ENCODE data around the gene NPY5R.

NPY5R gene

DNA sequence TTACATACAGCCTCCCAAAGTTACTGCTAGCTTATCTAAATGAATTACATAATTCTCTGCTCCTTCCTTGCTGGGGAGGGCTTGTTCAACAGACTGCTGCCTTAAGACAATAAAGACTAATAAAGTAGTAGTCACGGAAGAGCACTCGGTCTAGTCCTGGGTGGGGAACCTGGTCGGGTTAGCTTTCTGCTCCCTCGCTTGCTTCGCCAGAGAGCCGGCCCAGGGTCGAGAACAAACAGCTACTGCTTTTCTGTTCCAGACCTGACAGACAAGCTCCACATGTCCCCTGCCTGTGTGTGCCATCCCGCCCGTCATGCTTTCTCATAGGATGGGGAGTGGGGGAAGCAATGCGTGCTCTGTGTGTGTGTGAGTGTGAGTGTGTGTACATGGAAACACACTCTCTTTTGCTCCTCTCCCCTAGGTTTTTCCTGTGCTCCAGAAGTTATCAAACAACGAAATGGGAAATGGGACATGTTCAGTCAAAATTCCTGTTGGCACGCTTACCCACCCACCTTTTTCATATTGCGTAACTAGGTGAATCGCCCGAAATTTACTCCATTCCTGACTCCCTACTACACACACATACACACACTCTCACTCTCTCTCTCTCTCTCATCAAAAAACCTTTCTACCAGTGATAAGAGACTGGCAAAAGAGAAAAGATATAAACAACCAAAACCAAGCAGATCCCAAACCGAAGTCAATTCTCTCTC lies 12.6 kb upstream of the NPY5R start:
- no peaks in the 10 kb centered on the region for H3K79me2 ChIP-seq (ENCODE audit: insufficient read depth, low read length)
- no peak overlapping the region for H2AFZ ChIP-seq (ENCODE audit: low read length)
- H4K20me1 ChIP-seq (ENCODE audit: insufficient read depth, low read length, poor library complexity, severe bottlenecking), result no peaks in the 10 kb centered on the region
- no peaks in the 10 kb centered on the region for H3F3A ChIP-seq (ENCODE audit: low read depth)
- H3K4me2 ChIP-seq (ENCODE audit: low read depth, low read length, poor library complexity, severe bottlenecking), result no peak overlapping the region
- no peaks in the 10 kb centered on the region for H3K4me1 ChIP-seq (ENCODE audit: insufficient read depth, low read length, poor library complexity, severe bottlenecking)
- H3K27me3 ChIP-seq (ENCODE audit: insufficient read depth, low read length, poor library complexity, severe bottlenecking), result no peaks in the 10 kb centered on the region
- no peaks in the 10 kb centered on the region for H3K9me2 ChIP-seq (replicated peaks; ENCODE audit: low read depth, low read length)
- H3K9me3 ChIP-seq (ENCODE audit: insufficient read depth, low read depth, low read length), result no peaks in the 10 kb centered on the region
- no peak overlapping the region for H3K4me3 ChIP-seq (ENCODE audit: low read length, poor library complexity, severe bottlenecking)
- no peaks in the 10 kb centered on the region for H3K36me3 ChIP-seq (ENCODE audit: insufficient read depth, low read length)
- H3K9ac ChIP-seq (ENCODE audit: low read depth, low read length, poor library complexity, severe bottlenecking), result no peak overlapping the region
- TF ChIP-seq EZH2phosphoT487 (IDR thresholded peaks at IDR 0.05; ENCODE audit: borderline replicate concordance), result no peak

- Histone ChIP-seq H3K4me3 (ENCODE audit: low read length, poor library complexity, severe bottlenecking) (no peak overlapping the region), H3K9ac (ENCODE audit: low read depth, low read length, poor library complexity, severe bottlenecking) (no peak overlapping the region), H2AFZ (ENCODE audit: low read length) (no peak overlapping the region)
These were observed 11.9 kb upstream of the NPY5R start for GRCh38 chr4:163331629-163332376.

GRCh38 chr4:163332526-163333406 lies 10.9 kb upstream of the NPY5R start, which contains the start of gene NPY1R:
NPY1R (minus strand) TSS chr4:163332596; CDS start chr4:163326554, 6,042 bp downstream.
- H3K9me2 ChIP-seq (replicated peaks; ENCODE audit: low read depth, low read length), result no peaks in the 10 kb centered on the region
- H3K9ac ChIP-seq (ENCODE audit: low read depth, low read length, poor library complexity, severe bottlenecking), result no peak within 1 kb of the TSS
- no peaks in the 10 kb centered on the region for H4K20me1 ChIP-seq (ENCODE audit: insufficient read depth, low read length, poor library complexity, severe bottlenecking)
- no peaks in the 10 kb centered on the region for H3K27me3 ChIP-seq (ENCODE audit: insufficient read depth, low read length, poor library complexity, severe bottlenecking)
- no peaks in the 10 kb centered on the region for H3K4me1 ChIP-seq (ENCODE audit: insufficient read depth, low read length, poor library complexity, severe bottlenecking)
- H3K9me3 ChIP-seq (ENCODE audit: insufficient read depth, low read depth, low read length), result no peaks in the 10 kb centered on the region
- no peaks in the 10 kb centered on the region for H3K79me2 ChIP-seq (ENCODE audit: insufficient read depth, low read length)
- TF ChIP-seq, protein P1, sequence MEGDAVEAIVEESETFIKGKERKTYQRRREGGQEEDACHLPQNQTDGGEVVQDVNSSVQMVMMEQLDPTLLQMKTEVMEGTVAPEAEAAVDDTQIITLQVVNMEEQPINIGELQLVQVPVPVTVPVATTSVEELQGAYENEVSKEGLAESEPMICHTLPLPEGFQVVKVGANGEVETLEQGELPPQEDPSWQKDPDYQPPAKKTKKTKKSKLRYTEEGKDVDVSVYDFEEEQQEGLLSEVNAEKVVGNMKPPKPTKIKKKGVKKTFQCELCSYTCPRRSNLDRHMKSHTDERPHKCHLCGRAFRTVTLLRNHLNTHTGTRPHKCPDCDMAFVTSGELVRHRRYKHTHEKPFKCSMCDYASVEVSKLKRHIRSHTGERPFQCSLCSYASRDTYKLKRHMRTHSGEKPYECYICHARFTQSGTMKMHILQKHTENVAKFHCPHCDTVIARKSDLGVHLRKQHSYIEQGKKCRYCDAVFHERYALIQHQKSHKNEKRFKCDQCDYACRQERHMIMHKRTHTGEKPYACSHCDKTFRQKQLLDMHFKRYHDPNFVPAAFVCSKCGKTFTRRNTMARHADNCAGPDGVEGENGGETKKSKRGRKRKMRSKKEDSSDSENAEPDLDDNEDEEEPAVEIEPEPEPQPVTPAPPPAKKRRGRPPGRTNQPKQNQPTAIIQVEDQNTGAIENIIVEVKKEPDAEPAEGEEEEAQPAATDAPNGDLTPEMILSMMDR (conservative IDR thresholded peaks at IDR 0.05; ENCODE audit: low read length), result peak; percentile 43
- TF ChIP-seq EZH2phosphoT487 (IDR thresholded peaks at IDR 0.05; ENCODE audit: borderline replicate concordance), result no peak
- H3F3A ChIP-seq (ENCODE audit: low read depth), result no peaks in the 10 kb centered on the region
- no peaks in the 10 kb centered on the region for H3K36me3 ChIP-seq (ENCODE audit: insufficient read depth, low read length)
- H3K4me2 ChIP-seq (ENCODE audit: low read depth, low read length, poor library complexity, severe bottlenecking), result no peak within 1 kb of the TSS
- H3K4me3 ChIP-seq (ENCODE audit: low read length, poor library complexity, severe bottlenecking), result no peak within 1 kb of the TSS
- no peak within 1 kb of the TSS for H2AFZ ChIP-seq (ENCODE audit: low read length)

More at GRCh38 chr4:163331629-163332376, 11.9 kb upstream of the NPY5R start:
- Histone ChIP-seq H4K20me1 (ENCODE audit: insufficient read depth, low read length, poor library complexity, severe bottlenecking) (no peaks in the 10 kb centered on the region), H3K27me3 (ENCODE audit: insufficient read depth, low read length, poor library complexity, severe bottlenecking) (no peaks in the 10 kb centered on the region), H3F3A (ENCODE audit: low read depth) (no peaks in the 10 kb centered on the region), H3K9me3 (ENCODE audit: insufficient read depth, low read depth, low read length) (no peaks in the 10 kb centered on the region), H3K4me1 (ENCODE audit: insufficient read depth, low read length, poor library complexity, severe bottlenecking) (no peaks in the 10 kb centered on the region), H3K9me2 (replicated peaks; ENCODE audit: low read depth, low read length) (no peaks in the 10 kb centered on the region), H3K4me2 (ENCODE audit: low read depth, low read length, poor library complexity, severe bottlenecking) (no peak overlapping the region), H3K36me3 (ENCODE audit: insufficient read depth, low read length) (no peaks in the 10 kb centered on the region), H3K79me2 (ENCODE audit: insufficient read depth, low read length) (no peaks in the 10 kb centered on the region)
- TF ChIP-seq, protein P1 (conservative IDR thresholded peaks at IDR 0.05; ENCODE audit: low read length), result no peak
- TF ChIP-seq EZH2phosphoT487 (IDR thresholded peaks at IDR 0.05; ENCODE audit: borderline replicate concordance), result no peak
